ENCODE results near the gene STX7.
A peak's percentile ranks its signal among the peaks of the same experiment; 100 is the strongest.

STX7 gene

DNA sequence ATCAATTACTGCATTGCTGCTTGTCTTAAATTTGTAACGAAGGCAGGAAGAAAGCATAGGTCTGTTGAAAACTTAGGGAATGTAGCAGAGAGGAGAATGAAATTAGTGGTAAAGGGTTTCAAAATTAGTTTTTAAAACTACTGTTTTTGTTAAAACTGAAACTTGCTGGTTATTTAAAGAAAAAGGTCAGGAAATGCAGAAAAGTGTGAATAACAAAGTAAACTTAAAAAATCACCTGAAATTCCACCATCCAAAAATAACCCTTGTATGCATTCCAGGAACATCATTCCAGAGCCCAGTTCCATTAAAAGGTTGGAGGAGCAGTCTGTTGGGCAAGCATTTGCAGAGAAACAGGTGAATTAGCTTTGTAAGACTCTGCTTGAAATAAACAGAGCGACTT is 108.6 kb downstream of the STX7 start:
- H3K27me3 ChIP-seq (replicated peaks), result no peaks in the 10 kb centered on the region
- TF ChIP-seq, protein P1, sequence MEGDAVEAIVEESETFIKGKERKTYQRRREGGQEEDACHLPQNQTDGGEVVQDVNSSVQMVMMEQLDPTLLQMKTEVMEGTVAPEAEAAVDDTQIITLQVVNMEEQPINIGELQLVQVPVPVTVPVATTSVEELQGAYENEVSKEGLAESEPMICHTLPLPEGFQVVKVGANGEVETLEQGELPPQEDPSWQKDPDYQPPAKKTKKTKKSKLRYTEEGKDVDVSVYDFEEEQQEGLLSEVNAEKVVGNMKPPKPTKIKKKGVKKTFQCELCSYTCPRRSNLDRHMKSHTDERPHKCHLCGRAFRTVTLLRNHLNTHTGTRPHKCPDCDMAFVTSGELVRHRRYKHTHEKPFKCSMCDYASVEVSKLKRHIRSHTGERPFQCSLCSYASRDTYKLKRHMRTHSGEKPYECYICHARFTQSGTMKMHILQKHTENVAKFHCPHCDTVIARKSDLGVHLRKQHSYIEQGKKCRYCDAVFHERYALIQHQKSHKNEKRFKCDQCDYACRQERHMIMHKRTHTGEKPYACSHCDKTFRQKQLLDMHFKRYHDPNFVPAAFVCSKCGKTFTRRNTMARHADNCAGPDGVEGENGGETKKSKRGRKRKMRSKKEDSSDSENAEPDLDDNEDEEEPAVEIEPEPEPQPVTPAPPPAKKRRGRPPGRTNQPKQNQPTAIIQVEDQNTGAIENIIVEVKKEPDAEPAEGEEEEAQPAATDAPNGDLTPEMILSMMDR (IDR thresholded peaks at IDR 0.05; ENCODE audit: low read depth, low read length, missing control alignments), result no peak
- no peak for DNase-seq
- no peaks in the 10 kb centered on the region for H3K36me3 ChIP-seq (replicated peaks)
- in situ Hi-C loops (cut with HindIII; ENCODE audit: low pct_ligation_motif_present, low sequenced_read_pairs), result no loop called here
- no peak overlapping the region for H3K4me3 ChIP-seq (ENCODE audit: low read depth, low read length)
- peak overlapping the region; percentile 24 for H3K27ac ChIP-seq

- Histone ChIP-seq H3K27me3 (replicated peaks) (no peaks in the 10 kb centered on the region), H3K4me3 (ENCODE audit: low read depth, low read length) (peak overlapping the region; percentile 73), H3K27ac (no peak overlapping the region)
These were observed 111.2 kb downstream of the STX7 start for GRCh38 chr6:132401618-132402285.

GRCh38 chr6:132400883-132401617 is 111.9 kb downstream of the STX7 start, which contains the start of gene MOXD1:
TSS of gene MOXD1 (minus strand) at chr6:132401475. CDS start at chr6:132401426, 49 bp downstream.
- in situ Hi-C loops (cut with HindIII; ENCODE audit: low pct_ligation_motif_present, low sequenced_read_pairs), result no loop called here
- H3K27ac ChIP-seq, result no peak within 1 kb of the TSS
- H3K36me3 ChIP-seq (replicated peaks), result no peaks in the 10 kb centered on the region
- no peaks in the 10 kb centered on the region for H3K27me3 ChIP-seq (replicated peaks)
- DNase-seq, result no peak
- peak within 1 kb of the TSS; percentile 73 for H3K4me3 ChIP-seq (ENCODE audit: low read depth, low read length)
- TF ChIP-seq, protein P1 (IDR thresholded peaks at IDR 0.05; ENCODE audit: low read depth, low read length, missing control alignments), result peak; percentile 1

More at GRCh38 chr6:132401618-132402285, 111.2 kb downstream of the STX7 start:
- H3K36me3 ChIP-seq (replicated peaks), result no peaks in the 10 kb centered on the region
- in situ Hi-C loops (cut with HindIII; ENCODE audit: low pct_ligation_motif_present, low sequenced_read_pairs), result no loop called here
- no peak for DNase-seq
- TF ChIP-seq, protein P1 (IDR thresholded peaks at IDR 0.05; ENCODE audit: low read depth, low read length, missing control alignments), result peak; percentile 1

- TF ChIP-seq, protein P1 (IDR thresholded peaks at IDR 0.05; ENCODE audit: low read depth, low read length, missing control alignments), result no peak
- no peaks in the 10 kb centered on the region for H3K36me3 ChIP-seq (replicated peaks)
These were observed 112.4 kb downstream of the STX7 start for GRCh38 chr6:132400555-132400882.

DNA sequence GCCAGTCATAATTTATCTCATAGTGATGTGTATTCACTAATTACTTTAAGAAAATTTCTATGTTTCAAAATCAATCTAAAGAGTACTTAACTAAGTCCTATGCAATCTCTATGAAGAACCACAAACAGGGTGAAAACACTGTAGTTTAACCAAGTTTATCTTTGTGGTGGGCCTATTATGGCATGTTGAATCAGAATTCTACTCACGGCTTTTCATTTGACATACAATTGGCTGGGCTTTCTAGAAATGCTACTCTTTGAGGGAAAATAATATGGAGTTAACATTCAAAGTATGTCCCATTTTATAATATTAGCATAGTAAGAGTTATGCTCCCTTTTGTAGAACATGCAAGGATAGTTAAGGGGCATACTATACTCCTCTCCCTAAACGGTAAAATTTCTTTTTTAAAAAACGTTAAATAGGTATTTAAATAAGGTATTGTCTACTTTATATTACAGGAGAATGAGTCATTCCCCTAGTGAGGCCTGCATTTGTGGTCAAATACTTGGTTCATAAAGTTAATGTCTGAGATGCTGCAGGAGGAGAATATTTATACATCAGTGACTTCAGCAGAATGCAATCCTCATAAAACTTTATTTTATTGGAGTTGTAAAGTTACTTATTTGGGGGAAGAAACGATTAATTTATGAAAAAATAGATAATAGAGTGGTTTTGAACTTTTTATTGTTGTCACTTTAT is 113.4 kb downstream of the STX7 start:
- no peak overlapping the region for H3K27ac ChIP-seq
- DNase-seq, result peak; percentile 51
- TF ChIP-seq, protein P1 (IDR thresholded peaks at IDR 0.05; ENCODE audit: low read depth, low read length, missing control alignments), result no peak
- no peaks in the 10 kb centered on the region for H3K27me3 ChIP-seq (replicated peaks)
- in situ Hi-C loops (cut with HindIII; ENCODE audit: low pct_ligation_motif_present, low sequenced_read_pairs), result no loop called here
- H3K36me3 ChIP-seq (replicated peaks), result no peaks in the 10 kb centered on the region
- H3K4me3 ChIP-seq (ENCODE audit: low read depth, low read length), result no peak overlapping the region

More at GRCh38 chr6:132400555-132400882, 112.4 kb downstream of the STX7 start:
- H3K27ac ChIP-seq, result no peak overlapping the region
- no peak for DNase-seq
- H3K27me3 ChIP-seq (replicated peaks), result no peaks in the 10 kb centered on the region
- peak overlapping the region; percentile 73 for H3K4me3 ChIP-seq (ENCODE audit: low read depth, low read length)
- in situ Hi-C loops (cut with HindIII; ENCODE audit: low pct_ligation_motif_present, low sequenced_read_pairs), result no loop called here

Measured in brain microvascular endothelial cell (primary cell).